HG03439 (cell line): ENCODE results near the gene TOLLIP.
"Not testable (repeated sequence)": the region's sequence is repeated elsewhere in the genome, so short reads cannot be mapped to it uniquely, and the experiment has no call there.

Experiments used
- ATAC-seq: cut with Tn5 transposase; IDR thresholded peaks from one replicate; pipeline ENCODE4 v1.9.1; 2021; ENCODE audit warnings: mild to moderate bottlenecking, moderate library complexity; ENCODE audit not compliant: unreplicated experiment

Gene TOLLIP

DNA sequence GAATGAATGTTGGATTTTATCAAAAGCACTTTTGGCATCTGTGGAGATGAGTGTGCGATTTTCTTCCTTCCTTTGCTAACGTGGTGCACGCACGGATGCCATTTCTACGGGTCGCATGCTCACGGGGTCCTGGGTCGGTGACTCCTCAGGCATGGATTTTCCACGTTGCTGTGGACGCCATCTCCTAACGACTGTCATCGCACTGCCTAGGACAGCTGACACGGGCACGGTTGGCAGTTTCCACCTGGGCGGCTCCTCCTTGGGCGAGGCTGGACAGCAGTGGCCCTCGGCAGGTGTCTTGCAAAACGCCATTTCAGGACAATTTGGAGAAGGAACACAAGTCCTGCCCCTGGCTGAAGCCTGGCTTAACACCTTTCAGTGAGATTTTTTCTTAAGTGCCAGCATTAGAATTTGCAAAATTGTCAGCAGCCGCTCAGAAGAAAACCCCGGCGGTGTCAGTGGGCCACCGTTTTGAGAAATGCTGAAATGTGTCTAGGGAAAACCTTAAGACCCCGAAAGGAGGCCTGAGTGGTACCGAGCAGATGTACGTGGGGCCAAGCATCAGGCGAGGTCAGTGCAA, 34.7 kb upstream of the TOLLIP start:
- ATAC-seq = no peak

DNA sequence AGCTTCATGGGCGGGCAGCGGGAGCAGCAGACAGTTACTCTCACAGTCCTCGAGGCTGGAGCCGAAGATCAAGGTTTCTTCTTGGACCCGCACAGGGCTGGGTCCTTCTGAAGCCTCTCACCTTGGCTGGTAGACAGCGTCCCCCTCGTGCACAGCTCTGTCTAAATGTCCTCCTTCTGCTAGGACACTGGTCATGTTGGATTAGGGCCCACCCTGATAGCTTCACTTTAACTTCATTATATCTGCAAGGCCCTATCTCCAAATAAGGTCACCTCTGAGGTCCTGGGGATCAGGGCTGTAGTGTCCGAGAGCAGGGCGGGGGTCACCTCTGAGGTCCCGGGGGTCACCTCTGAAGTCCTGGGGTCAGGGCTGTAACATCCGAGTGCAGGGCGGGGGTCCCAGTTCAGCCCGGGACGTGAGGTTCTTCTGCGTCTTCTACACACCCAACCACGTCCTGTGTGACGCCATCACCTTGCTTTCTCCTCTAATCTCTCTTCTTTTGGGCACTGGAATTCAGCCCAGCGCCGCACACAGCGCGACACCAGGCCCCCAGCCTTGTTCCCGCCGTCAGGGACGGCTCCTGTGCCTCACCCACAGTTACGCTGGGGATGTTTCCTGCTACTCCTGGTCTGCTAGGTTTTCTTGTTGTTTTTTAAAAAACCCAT, 34.1 kb upstream of the TOLLIP start:
- no peak for ATAC-seq

DNA sequence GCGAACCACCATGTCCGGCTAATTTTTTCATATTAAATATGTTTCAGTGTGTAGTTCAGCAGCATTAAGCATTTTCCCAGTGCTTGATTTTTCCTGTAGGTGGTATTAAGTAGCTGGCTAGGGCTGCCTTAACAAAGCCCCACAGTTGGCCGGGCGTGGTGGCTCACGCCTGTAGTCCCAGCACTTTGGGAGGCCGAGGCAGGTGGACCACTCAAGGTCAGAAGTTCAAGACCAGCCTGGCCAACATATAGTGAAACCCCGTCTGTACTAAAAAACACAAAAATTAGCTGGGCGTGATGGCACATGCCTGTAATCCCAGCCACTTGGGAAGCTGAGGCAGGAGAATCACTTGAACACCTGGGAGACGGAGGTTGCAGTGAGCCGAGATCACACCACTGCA, 33.5 kb upstream of the TOLLIP start:
- no peak for ATAC-seq

DNA sequence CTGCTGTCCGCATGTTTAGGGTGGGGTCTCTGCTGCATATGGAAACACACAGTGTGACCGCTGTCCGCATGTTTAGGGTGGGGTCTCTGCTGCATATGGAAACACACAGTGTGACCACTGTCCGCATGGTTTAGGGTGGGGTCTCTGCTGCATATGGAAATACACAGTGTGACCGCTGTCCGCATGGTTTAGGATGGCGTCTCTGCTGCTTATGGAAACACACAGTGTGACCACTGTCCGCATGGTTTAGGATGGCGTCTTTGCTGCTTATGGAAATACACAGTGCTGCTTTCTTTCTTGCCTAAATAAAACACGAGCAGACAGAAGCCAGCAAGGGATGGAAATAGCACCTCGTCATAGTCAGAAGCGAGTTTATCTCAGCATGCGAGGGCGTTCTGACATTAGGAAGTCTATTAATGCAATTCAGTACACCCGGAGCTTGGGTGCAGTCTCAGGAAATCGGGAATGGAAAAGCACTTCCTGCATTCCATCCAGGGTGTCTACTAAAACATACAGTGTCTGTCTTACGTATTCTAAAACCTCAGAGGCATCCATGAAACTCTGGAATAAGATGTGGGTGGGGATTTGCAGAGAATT, 32.6 kb upstream of the TOLLIP start:
- no peak for ATAC-seq

DNA sequence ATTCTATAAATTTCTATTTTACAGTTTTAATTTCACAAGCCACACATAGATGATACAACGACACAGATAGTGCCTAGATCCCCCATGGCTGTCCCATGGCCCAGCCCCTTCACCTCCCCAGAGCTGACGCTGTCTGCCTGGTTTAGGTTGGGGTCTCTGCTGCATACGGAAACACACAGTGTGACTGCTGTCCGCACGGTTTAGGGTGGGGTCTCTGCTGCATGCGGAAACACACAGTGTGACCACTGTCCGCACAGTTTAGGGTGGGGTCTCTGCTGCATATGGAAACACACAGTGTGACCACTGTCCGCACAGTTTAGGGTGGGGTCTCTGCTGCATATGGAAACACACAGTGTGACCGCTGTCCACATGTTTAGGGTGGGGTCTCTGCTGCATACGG, 31.8 kb upstream of the TOLLIP start:
- ATAC-seq = not testable (repeated sequence)

DNA sequence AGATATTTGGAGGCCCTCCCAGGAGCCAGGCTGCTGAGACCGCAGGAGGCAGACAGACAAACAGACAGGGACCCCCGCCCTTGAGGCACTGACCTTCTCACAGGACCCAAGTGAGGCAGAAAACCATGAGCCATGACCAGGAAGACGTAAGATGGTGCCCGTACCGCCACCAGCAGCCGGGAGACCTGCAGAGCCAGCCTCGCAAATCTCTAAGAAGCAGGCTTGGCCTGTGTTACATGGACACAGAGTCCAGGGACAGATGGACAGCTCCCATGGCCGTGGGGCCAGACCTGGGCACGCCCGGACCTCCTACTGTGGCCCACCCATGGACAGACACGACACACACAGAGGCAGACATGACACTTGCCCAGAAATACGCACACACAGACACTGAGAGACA, 30.7 kb upstream of the TOLLIP start:
- no peak for ATAC-seq

DNA sequence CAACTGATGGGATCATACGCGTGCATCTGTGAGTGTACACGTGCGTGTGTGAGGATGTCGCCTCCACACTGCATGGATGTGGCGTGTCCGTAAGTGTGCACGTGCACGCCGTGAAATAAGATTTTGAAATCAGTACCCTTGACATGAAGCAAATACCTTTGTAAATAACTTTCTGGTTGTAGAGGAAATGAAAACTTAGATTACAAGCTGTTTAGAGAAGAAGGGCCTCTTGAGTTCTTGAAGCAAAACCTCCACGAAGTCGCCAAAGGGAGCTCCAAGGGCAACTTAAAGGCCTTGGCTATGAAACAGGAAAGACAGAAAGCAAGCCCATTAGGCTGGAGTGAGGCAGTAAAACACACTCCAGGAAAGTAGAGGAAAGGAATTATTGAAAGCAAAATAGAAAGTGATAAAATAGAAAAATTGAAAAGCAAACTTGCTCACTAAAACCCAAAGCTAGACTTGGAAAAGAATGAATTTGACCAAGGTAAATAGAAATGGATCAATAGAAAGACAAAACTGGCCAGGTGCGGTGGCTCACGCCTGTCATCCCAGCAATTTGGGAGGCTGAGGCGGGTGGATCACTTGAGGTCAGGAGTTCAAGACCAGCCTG, 29.7 kb upstream of the TOLLIP start:
- no peak for ATAC-seq

DNA sequence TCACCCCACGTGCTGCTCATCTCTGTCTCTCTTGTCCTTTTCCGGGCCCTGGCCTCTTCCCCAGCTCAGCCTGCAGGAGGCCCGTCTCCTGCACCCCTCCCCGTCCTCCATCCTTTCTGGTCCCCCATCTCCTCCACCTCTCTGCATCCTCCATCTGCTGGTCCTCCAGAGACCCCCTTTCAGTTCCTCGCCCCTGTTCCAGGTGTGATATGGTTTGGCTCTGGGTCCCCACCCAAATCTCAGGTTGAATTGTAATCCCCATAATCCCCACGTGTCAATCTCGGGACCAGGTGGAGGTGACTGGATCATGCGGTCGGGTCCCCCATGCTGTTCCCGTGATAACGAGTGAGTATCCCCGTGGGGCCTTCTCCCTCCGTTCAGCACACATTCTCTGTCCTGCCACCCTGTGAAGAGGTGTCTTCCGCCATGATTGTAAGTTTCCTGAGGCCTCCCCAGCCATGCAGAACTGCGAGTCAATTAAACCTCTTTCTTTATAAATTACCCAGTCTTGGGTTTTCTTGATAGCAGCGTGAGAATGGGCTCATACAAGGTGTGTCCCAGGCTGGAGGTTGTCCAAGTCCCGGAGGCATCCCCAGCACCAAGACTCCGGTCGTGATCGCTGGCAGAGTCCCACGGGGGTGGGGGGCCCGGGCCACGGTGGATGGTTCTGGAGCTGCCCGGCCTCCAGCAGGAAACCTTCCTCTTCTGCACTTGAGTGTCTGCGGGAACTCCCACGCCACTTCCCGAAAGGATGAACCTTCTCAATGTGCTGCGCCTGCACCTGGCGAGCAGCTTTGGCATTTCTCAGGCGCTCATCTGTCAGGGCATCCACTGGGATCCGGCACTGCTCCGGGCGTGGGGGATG, 29.0 kb upstream of the TOLLIP start:
- ATAC-seq = no peak

DNA sequence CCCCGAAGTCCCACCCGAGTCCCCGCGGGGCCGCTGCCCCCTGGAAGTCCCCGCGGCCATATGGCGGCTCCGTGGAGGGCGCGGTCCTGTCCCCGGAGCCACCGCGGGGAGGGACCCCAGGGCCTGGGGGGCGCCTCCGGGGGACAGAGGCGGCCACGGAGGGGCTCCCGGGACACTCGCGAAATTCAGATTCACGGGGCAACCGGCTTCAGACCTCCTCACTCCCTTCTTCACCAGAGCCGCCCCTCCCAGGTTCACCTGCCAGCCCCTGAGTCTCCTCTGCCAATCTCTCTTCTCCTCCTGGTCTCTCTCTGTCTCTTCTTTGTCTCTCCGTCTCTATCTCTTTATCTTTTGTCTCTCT, 28.2 kb upstream of the TOLLIP start:
- no peak for ATAC-seq

DNA sequence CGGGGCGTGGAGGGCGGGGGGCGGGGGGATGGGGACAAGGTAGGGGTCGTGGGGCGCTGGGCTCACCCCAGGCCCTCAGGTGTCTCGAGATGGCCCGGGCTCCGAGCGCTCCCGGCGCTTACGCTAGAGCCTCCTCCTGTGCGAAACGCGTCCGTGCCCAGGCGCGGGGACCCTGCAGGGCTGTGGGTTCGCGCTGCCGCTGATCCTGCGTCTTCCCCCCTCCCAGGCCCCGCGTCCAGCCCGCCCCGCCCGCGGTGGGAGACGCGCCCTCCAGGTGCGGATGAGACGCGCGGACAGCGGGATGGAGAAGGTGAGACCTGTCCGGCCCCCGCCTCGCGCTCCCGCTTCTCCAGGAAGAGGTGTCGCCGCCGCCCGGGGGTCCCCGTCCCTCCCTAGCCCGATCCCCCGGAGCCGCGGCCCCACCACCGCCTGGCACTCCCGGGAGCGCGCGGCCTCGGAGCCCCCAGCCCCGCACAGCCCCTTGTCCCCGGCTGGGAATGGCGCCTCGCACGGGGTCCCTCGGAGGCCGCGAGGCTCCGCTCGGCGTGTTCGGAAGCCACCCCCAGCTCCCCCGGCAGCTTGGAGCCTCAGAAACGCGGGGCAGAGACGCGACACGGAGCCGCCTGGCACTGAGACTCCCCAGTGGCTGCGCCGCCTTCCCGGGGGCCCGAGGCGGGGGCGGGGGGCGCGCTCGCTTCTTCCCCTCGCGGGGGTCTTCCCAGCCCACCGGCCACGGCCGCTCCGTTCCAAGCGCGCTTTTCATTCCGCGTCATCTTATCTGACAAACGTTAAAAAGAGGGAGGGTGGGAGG, 27.6 kb upstream of the TOLLIP start:
- no peak for ATAC-seq

DNA sequence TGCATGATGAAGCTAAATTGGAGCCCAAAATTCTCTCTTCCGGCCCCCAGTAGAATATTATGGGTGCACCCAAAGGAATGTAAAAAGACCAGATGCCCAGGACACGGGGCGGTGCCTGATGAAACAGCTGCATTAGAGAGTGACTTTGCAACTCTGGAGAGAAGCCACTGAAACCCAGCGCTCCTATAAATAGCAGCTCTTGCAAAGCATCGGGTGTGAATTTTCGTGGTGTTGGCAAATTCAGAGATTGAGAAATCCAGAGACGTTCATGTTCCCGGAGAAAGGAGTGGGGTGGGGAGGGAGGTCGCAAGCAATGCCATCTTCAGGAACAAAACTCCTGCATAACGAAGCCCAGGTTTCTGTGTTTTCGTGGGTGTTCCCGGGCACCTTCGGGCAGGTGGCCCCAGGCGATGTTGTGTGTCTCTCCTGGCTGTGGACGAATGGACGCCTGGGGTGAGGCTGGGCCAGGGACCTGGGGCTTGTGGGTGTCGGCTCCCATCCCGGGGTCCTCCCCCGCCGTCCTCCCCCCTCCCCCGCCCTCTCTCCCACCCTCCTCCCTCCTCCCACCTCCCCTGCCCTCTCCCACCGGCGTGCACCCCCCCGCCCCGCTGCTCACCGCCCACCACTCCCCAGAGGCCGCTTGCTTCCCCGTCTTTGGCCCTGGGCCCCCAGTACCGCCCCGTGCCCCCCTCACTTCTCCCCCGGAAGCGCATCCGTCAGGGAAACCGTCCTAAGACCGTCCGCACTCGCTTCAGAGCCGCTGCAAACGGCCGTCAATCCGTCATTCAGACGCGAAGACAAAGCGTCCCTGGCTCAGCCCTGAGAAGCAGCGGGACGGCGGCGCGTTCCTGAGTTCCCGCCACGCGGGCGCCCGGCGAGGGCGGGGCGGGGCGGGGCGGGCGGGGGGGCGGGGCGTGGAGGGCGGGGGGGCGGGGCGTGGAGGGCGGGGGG, 26.7 kb upstream of the TOLLIP start:
- ATAC-seq = no peak

DNA sequence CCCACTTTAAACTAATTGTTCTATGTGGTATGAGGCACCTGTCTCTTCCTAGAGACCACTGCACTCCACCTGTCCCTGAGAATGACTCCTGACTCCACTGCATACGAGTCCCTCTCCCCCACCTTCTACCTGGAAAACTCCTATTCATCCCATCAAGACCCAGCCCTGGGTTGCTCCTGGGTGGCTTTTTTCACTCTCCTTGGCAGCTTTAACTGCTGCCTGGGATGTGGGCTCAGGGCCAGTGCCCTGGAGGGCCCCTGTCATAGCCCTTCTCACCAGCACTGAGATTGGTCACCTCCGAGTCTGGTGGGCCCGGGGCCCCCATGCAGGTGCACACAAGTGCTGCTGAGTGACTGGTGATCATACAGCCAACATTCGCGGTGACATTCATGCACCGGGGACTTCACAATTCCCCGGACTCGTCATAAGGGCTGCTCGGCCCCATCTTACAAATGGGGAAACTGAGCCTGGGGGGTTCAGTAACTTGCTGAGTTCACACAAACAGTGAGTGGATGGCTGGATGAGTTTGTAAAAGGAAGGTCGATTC, 25.9 kb upstream of the TOLLIP start:
- no peak for ATAC-seq

DNA sequence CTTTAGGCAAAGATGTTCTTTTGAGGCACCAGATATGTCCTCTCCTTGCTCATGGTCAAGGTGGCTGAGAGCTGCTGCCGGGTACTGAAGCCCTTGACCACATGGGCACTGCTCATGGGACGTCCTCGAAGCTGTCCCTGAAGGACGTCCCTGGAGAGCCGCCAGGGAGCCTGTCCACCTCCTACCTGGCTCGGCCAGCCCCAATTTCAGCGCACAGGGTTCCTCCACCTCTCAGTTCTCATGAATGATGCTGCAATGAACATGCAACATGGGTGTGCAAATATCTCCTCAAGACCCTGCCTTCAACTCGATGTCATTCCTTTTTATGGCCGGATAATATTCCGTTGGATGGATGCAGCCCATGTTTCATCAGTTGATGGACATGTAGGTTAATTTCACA, 24.4 kb upstream of the TOLLIP start:
- no peak for ATAC-seq

DNA sequence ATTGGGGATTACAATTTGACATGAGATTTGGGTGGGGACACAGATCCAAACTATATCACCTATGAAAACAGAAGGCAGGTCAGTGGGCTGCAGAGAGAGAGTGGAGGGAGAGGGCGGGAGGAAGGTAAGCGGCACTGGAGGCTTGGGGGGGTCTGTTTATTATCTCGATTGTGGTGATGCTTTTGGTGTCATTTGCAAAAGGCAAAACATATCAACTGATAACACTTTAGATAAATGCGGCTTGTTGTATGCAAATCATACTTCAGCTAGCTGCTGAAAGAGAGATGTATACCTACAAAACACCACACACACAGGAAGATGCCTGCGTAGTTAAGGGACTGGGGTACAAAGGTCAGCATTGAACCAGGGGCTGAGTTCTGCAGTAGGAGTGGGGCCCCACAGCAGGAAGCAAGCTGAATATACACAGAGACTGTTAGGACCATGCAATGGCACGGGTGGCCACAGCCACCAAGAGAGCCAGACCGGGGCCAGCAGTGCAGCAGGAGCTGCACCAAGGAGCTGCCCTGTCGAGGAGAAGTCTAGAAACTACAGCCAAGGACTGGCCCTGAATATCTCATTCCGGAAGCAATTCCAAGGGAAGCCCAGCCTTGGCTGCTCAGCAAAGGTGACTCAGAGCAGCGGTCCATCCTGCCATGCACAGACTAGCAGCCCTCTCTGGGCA, 23.8 kb upstream of the TOLLIP start:
- no peak for ATAC-seq

DNA sequence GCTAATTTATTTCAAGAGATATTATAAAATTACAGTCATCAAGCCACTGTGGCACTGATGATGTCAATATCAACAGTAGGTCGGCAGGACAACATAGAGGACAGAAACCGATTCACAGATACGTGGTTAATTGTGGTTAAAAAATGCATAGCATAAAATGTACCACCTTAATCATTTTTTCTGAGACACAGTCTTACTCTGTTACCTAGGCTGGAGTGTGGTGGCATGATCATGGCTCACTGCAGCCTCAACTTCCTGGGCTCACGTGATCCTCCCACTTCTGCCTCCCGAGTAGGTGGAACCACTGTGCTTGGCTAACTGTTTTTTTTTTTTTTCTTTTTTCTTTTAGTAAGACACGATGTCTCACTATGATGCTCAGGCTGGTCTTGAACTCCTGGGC, 21.0 kb upstream of the TOLLIP start:
- no peak for ATAC-seq

DNA sequence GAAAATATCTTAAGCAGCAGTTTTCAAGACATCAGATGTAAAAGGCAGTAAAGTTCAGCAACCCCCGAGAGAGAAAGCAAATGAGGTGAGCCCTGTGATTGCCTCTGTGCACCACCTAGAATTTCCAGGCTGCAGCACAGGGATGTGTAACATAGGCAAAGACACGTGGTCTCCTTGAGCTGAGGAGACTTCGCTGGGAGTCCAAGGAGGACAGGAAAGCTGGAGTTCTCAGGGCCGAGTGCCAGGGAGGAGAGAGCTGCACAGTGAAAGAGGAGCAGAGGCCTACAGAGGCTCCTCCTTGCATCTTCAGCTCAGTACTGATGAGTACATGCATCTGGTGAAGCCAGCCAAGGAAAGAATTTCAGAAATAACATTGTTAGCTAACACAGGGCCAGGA, 17.6 kb upstream of the TOLLIP start:
- no peak for ATAC-seq

DNA sequence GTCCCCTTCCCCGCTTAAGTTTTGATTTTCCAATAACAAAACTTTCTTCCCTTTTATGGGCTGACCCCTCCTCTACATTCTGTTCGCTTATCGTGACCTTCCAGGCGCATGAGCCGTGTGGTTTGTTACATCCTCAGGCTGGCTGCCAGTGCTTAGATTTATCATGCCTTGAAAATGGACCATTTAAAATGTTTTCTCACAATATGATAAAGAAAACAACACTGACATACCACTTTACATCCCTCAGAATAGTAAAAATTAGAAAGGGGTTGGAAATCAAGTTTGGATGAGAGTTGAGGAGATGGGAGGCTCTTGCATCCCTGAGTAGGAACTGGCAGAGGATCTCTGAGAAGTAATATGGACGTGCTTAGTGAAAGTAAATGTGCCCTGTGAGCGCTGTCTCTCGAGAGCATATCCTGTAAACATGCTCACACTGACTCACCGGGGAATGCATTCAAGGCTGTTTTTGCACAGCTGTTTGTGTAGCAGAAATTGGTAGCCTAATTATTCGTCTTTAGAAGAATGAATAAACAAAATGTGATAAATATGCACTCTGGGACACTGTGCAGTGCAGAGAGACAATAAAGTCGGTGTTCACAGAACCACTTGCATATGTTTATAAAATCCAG, 17.1 kb upstream of the TOLLIP start:
- ATAC-seq = no peak

DNA sequence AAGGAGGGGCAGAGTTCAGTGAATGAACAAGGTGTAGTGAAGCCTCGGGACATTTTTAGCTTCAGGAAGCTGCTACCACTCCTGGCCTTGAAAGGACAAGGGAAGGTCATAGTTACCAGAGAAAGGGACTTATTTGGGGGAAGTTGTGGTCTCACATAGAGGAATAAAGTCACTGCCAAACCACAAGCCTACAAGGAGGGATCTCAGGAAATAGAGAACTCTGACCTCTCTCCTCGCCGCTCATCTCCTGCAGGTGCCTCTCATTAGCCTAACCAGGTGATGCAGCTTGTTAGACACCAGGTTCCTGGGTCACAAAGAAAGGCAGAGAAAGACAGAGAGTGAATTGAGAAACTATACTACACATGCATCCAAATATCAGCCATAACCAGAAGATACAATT, 14.3 kb upstream of the TOLLIP start:
- ATAC-seq = no peak
